Neuronal stem cell (in vitro differentiated cells): Measurements from ENCODE around the gene KIAA0232.

Experiments used
- DNase-seq: peaks from one replicate; pipeline ENCODE4 v3.0.0-alpha.2; 2013; ENCODE audit warnings: low spot score
- H2AFZ ChIP-seq: one replicate; pipeline ENCODE4 v1.6.1; 2013; ENCODE audit warnings: mild to moderate bottlenecking, low read length, inconsistent platforms
- H2AK5ac ChIP-seq: 2 replicates; pipeline ENCODE4 v1.6.1; 2013; ENCODE audit warnings: low read depth, mild to moderate bottlenecking, inconsistent platforms, low read length, moderate library complexity, mixed read lengths
- H2BK120ac ChIP-seq: 2 replicates; pipeline ENCODE4 v1.6.1; 2013; ENCODE audit warnings: low read depth, mild to moderate bottlenecking, inconsistent platforms, low read length, moderate library complexity, mixed read lengths
- H2BK12ac ChIP-seq: one replicate; pipeline ENCODE4 v1.6.1; 2013; ENCODE audit warnings: low read length, inconsistent platforms
- H2BK15ac ChIP-seq: 2 replicates; pipeline ENCODE4 v1.6.1; 2013; ENCODE audit warnings: mild to moderate bottlenecking, low read length, inconsistent platforms, mixed read lengths
- H2BK5ac ChIP-seq: one replicate; pipeline ENCODE4 v1.6.1; 2013; ENCODE audit warnings: inconsistent platforms, mild to moderate bottlenecking, low read length, moderate library complexity
- H3K14ac ChIP-seq: one replicate; pipeline ENCODE4 v1.6.1; 2013; ENCODE audit warnings: low read length, inconsistent platforms
- H3K18ac ChIP-seq: 2 replicates; pipeline ENCODE4 v1.6.1; 2013; ENCODE audit warnings: low read length, inconsistent platforms
- H3K23ac ChIP-seq: 2 replicates; pipeline ENCODE4 v1.6.1; 2013; ENCODE audit warnings: low read depth, mild to moderate bottlenecking, mixed read lengths, low read length, inconsistent platforms; ENCODE audit not compliant: poor library complexity
- H3K27ac ChIP-seq: replicated peaks from 3 replicates; pipeline ENCODE4 v1.5.1; 2013; ENCODE audit warnings: low read length, inconsistent platforms
- H3K27me3 ChIP-seq, 3 experiments: 2 replicates each; pipeline ENCODE4 v1.6.1; 2013; ENCODE audit warnings: low read length in 3 of 3, mild to moderate bottlenecking in 2 of 3, inconsistent platforms in 1 of 3, low read depth in 1 of 3, mixed read lengths in 1 of 3, moderate library complexity in 1 of 3; ENCODE audit not compliant: control insufficient read depth in 3 of 3, insufficient read depth in 3 of 3
- H3K36me3 ChIP-seq, 2 donors: replicated peaks in 1 of 2; 2 replicates each; pipeline ENCODE4 v1.6.1; 2013; ENCODE audit warnings: low read length in 2 of 2; ENCODE audit not compliant: control insufficient read depth in 2 of 2, insufficient read depth in 2 of 2
- H3K4ac ChIP-seq: 2 replicates; pipeline ENCODE4 v1.6.1; 2013; ENCODE audit warnings: inconsistent platforms, mild to moderate bottlenecking, low read length, moderate library complexity
- H3K4me1 ChIP-seq, 2 donors: 1 replicate in 1 of 2; 2 replicates in 1 of 2; pipeline ENCODE4 v1.6.1; 2013; ENCODE audit warnings: low read length in 2 of 2, low read depth in 1 of 2; ENCODE audit not compliant: control insufficient read depth in 2 of 2, insufficient read depth in 1 of 2
- H3K4me2 ChIP-seq: one replicate; pipeline ENCODE4 v1.6.1; 2013; ENCODE audit warnings: mild to moderate bottlenecking, low read length, inconsistent platforms; ENCODE audit not compliant: insufficient read depth, poor library complexity, severe bottlenecking
- H3K4me3 ChIP-seq, 2 donors: 2 replicates each; pipeline ENCODE4 v1.5.1; 2013; ENCODE audit warnings: low read length in 2 of 2, mild to moderate bottlenecking in 2 of 2, inconsistent platforms in 1 of 2, moderate library complexity in 1 of 2
- H3K79me1 ChIP-seq: one replicate; pipeline ENCODE4 v1.6.1; 2013; ENCODE audit warnings: low read depth, mild to moderate bottlenecking, inconsistent platforms, low read length, moderate library complexity
- H3K9ac ChIP-seq: one replicate; pipeline ENCODE4 v1.6.1; 2013; ENCODE audit warnings: mild to moderate bottlenecking, low read depth, low read length, inconsistent platforms; ENCODE audit not compliant: poor library complexity
- H3K9me3 ChIP-seq, 2 donors: replicated peaks in 1 of 2; 2 replicates each; pipeline versions ENCODE3 to v1.6.1; 2013; ENCODE audit warnings: low read length in 2 of 2, mild to moderate bottlenecking in 2 of 2, inconsistent platforms in 1 of 2, low read depth in 1 of 2, mixed read lengths in 1 of 2, moderate library complexity in 1 of 2; ENCODE audit not compliant: control insufficient read depth in 2 of 2, insufficient read depth in 1 of 2
- H4K8ac ChIP-seq: one replicate; pipeline ENCODE4 v1.6.1; 2013; ENCODE audit warnings: low read depth, mild to moderate bottlenecking, inconsistent platforms, low read length, moderate library complexity
- H4K91ac ChIP-seq: one replicate; pipeline ENCODE4 v1.6.1; 2013; ENCODE audit warnings: low read length, low read depth, mild to moderate bottlenecking, inconsistent platforms; ENCODE audit not compliant: poor library complexity
- WGBS, 2 donors: extraction: QIAGEN DNeasy Blood & Tissue Kit; methylation state at CpG; one replicate each; pipeline ENCODE4 v1.1.7; 2013; ENCODE audit warnings: missing lambda C conversion rate in 2 of 2, mixed read lengths in 1 of 2; ENCODE audit not compliant: insufficient read length in 2 of 2, insufficient replicate concordance in 1 of 2; ENCODE audit errors: extremely low coverage in 2 of 2; 5-methylcytosine and 5-hydroxymethylcytosine counted together

KIAA0232 gene

GRCh38 chr4:6749340-6750171 lies 33.0 kb upstream of the KIAA0232 start:
- H2BK5ac ChIP-seq, result peak overlapping the region; percentile 29
- peak overlapping the region; percentile 79 for H2AK5ac ChIP-seq
- no peaks in the 10 kb centered on the region for H3K79me1 ChIP-seq
- no peak overlapping the region for H3K4ac ChIP-seq
- H3K27me3 ChIP-seq, result peaks cover 0 to 5% (median 0%) of the 10 kb centered on the region in 3 experiments
- peak overlapping the region; percentile 75 for H2BK12ac ChIP-seq
- no peak overlapping the region for H3K14ac ChIP-seq
- H3K23ac ChIP-seq, result peak overlapping the region; percentile 55
- no CpG with 5 or more reads among the region's 25 CpGs for WGBS, 2 donors
- H3K9me3 ChIP-seq, result no peaks in the 10 kb centered on the region
- no peak overlapping the region for H3K27ac ChIP-seq
- H2BK15ac ChIP-seq, result peak overlapping the region; percentile 93
- H3K36me3 ChIP-seq, result no peaks in the 10 kb centered on the region
- peak overlapping the region; percentile 76 for H2AFZ ChIP-seq
- no peak overlapping the region for H3K4me2 ChIP-seq
- H3K4me3 ChIP-seq, result no peak overlapping the region
- peak overlapping the region; percentile 77 for H3K18ac ChIP-seq
- H3K4me1 ChIP-seq, result peaks cover 13 to 23% of the 10 kb centered on the region in 2 donors
- no peak for DNase-seq
- H2BK120ac ChIP-seq, result no peak overlapping the region
- no peak overlapping the region for H4K91ac ChIP-seq
- peak overlapping the region; percentile 8 for H4K8ac ChIP-seq
- H3K9ac ChIP-seq, result peak overlapping the region; percentile 63

DNA sequence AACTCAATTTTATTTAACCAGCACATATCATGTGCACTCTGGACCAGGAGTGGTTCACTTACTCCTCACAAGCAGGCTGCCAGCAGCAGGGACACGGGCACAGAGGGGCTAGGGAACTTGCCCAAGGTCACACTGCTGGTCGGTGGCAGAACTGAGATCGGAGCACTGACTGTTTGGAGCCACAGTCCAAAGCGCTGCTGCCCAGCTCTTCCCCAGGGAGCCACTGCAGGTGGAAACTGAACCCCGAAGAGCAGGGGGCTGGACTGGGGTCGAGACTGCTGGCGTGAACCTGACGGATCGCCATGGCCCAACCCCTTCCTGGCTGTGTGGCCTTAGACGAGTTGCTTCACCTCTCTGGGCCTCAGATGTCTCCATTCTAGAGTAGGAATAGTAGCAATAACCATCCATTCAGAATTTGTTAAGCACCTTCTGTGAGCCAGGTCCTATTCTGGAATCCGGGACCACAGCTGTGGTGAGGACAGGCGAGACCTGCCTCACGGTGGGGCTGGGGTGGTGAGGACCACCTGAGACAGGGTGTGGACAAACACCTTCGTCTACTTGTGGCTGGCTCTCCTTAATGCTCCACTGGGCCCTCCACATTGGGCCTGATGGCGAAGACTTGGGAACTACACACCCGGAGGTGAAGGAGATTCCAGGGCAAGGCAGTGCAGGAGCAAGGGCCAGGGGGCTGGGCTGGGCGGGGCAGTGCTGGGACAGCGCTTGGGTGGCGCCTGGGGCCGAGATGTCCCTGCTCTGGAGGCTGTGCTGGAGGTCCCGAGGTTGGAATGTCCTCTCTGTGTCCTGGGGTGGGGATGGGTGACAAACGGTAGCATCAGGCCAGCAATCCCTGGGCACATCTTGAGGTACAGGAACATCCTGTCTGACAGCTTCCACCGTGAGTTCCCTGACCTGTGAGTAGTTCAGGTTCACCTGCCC lies 32.0 kb upstream of the KIAA0232 start:
- no CpG with 5 or more reads among the region's 23 CpGs for WGBS, 2 donors
- Histone ChIP-seq H2AFZ (no peak overlapping the region), H3K4me3 (no peak overlapping the region), H2BK15ac (peak overlapping the region; percentile 93), H3K27me3 (peaks cover 0 to 5% (median 0%) of the 10 kb centered on the region in 3 experiments), H2AK5ac (peak overlapping the region; percentile 79), H3K27ac (no peak overlapping the region), H3K79me1 (peaks cover 2% of the 10 kb centered on the region), H3K4me2 (no peak overlapping the region), H2BK12ac (peak overlapping the region; percentile 75), H3K9me3 (peaks cover 0 to 2% of the 10 kb centered on the region in 2 donors), H2BK5ac (no peak overlapping the region), H4K91ac (no peak overlapping the region), H3K36me3 (no peaks in the 10 kb centered on the region), H3K14ac (peak overlapping the region; percentile 84), H3K9ac (no peak overlapping the region), H3K4me1 (peaks cover 13 to 23% of the 10 kb centered on the region in 2 donors), H3K23ac (no peak overlapping the region), H3K18ac (peak overlapping the region; percentile 72), H3K4ac (no peak overlapping the region), H4K8ac (no peak overlapping the region), H2BK120ac (no peak overlapping the region)
- no peak for DNase-seq

- WGBS, 2 donors, result no CpG with 5 or more reads among the region's 18 CpGs
- H2AK5ac ChIP-seq, result no peak overlapping the region
- H3K4me3 ChIP-seq, result no peak overlapping the region
Measured at GRCh38 chr4:6751611-6752485, 30.7 kb upstream of the KIAA0232 start.

More at GRCh38 chr4:6751611-6752485, 30.7 kb upstream of the KIAA0232 start:
- Histone ChIP-seq H3K9ac (no peak overlapping the region), H2BK12ac (no peak overlapping the region), H3K36me3 (no peaks in the 10 kb centered on the region), H3K9me3 (peaks cover 0 to 2% of the 10 kb centered on the region in 2 donors), H3K14ac (no peak overlapping the region), H3K4ac (no peak overlapping the region), H3K27me3 (peaks cover 0 to 5% (median 0%) of the 10 kb centered on the region in 3 experiments), H4K8ac (no peak overlapping the region), H2BK15ac (no peak overlapping the region), H3K23ac (no peak overlapping the region), H2BK5ac (no peak overlapping the region), H3K27ac (no peak overlapping the region), H3K4me1 (peaks cover 11 to 23% of the 10 kb centered on the region in 2 donors), H4K91ac (no peak overlapping the region), H3K4me2 (no peak overlapping the region), H3K79me1 (peaks cover 2% of the 10 kb centered on the region), H2AFZ (peak overlapping the region; percentile 20), H3K18ac (no peak overlapping the region), H2BK120ac (no peak overlapping the region)
- DNase-seq, result no peak
